HUDEP-2 (cell line): ENCODE results near the gene CDR2.
A peak's percentile ranks its signal among the peaks of the same experiment; 100 is the strongest.
"Not testable (repeated sequence)": the region's sequence is repeated elsewhere in the genome, so short reads cannot be mapped to it uniquely, and the experiment has no call there.

Experiments
- DNase-seq, 76 experiments: peaks; one replicate each; lab custom pipeline; 2025; ENCODE audit not compliant: unreplicated experiment in 76 of 76; lab: John Stamatoyannopoulos, UW

Gene CDR2

DNA sequence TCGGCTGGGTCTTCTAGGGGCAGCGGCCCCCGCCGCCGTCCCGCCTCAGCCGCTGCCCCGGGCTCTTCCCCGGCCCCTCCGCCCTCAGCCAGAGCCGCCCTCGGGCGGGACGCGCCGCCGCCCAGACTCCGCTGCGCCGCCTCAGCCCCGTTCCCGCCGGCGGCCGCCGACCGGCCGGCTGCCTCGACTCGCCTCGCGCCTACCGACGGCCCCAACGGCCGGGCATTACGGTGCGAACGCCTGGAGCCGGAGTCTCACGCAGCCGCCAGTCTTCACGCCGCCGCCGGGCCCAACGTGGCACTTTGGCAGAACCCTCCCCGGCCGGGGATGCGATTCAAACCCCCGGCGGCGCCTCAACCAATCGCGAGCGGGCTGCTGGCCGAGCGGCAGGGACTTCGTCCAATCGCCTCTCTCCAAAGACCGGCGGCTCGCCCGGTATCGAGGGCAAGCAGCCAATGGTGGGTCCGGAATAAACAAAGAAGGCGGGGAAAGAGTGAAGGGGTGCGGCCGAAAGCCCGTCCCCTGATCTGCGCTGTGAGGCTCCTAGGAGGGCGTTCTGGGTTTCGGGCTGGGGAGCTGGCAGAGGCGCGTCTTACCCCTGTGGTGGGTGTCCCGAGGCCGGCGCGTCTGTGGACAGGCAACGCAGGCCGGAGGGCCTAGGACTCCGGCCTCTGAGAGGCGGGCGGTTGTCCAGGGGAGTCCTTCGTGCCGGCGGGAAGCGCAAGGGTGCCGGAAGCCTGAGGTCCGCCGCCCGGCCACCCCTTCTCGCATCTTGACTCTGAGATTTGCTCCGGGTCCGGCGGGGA lies at the start of gene CDR2:
CDR2 (minus strand) TSS at position 309 of the 806 bp plus-strand sequence. CDS start 310 bp downstream, outside the sequence.
- peak; percentile 37 to 99 (median 96) for DNase-seq

DNA sequence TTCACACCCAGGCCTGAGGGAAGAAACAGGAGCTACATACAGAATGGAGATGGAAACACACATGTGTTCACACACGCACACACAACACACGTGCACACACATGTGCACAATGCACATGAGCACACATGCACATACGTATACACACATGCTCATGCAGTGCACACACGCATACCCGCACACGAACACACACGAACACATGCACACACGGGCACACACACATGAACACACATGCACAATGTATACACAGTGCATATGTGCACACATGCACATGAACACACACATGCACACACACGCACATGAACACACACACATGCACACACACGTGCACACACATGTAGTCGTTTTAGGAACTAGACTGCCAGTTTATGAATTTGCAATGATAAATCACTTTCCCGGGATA lies 49.3 kb upstream of the CDR2 start:
- DNase-seq: no peak

DNA sequence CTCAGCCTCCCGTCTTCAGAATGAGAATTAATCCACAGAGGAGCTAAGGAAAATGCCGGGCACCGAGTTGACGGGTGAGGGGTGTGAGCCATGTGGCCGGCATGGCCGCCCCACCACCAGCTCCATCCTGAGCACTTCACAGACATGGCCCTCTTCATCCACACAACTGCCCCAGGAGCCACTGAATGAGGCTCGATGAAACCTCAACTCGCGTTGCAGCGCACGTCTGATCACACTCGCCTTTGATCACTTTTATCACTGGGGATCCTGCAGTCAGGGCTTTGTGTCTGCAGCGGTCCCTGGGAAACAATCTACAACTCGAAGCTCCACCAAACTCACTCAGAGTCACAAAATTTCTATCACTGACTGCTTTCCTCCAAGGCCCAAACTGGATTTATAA lies 46.7 kb upstream of the CDR2 start:
- DNase-seq: no peak

DNA sequence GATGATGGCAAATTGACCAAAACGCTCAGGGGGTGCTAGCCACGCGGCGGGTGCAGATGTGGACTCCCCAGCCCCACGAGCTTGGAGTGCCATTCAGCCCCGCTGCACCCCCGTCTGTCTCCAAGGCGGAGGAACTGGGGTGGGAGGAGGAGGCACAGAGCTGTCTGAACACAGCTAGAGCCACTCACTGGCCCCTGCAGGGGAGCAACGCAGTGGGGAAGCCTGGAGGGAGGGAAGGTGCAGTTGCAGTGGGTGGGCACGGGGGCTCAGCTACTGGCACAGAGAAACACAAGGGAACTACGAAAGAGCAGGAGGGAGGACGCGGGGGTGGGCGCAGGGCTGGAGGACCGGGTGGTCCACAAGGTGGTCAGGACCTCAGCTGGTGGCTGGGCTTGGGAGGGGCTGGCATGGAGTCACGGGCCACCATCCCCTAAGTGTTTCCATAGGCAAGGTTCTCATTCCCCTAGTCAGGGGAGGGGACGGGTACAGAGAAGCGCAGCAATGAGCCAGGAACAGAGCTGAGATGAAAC lies 46.3 kb upstream of the CDR2 start:
- DNase-seq: no peak

DNA sequence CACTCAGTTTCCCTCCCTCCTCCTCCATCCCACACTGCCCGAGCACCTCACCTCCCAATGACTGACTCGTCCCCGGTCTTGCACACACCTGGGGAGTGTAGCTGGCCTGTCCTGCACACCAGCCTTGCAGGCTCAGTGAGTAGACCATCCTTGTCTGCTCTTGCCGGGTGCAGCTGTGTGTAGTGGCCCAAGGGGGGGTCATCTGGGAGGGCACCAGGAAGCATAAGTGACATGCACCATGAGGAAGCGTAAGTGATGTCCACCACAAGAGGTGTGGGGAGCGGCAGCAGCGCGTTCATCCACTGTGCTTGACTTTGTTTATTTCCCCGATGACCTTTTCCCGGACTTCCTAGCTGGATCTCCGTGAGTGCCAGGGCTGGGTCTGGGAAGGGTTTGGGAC lies 45.5 kb upstream of the CDR2 start:
- DNase-seq: no peak

DNA sequence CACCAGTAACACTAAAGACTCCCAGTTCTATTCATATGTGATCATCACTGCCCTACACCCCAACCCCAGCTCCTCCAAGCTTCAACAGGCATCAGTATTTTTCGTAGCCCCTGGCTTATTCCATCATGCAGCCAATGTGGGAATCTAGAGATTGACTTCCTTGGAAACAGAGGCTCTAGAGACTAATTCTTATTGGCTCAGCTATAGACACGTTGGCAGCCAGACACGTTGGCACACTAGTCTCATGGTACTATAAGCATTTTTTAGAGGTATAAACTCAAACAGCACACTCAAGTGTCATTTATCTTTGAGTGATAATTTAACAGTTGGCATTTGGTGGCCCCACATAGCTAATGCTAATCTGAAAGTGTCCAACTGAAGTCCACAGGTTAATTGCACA lies 44.4 kb upstream of the CDR2 start:
- DNase-seq: no peak

DNA sequence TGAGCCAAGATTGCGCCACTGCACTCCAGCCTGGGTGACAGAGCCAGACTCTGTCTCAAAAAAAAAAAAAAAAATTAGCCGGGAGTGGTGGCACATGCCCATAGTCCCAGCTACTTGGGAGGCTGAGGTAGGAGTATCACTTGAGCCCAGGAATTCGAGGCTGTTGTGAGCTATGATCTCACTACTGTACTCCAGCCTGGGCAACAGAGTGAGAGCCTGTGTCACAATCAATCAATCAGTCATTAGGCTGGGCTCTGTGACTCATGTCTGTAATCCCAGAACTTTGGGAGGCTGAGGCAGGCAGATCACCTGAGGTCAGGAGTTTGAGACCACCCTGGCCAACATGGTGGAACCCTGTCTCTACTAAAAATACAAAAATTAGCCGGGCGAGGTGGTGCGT lies 43.4 kb upstream of the CDR2 start:
- not testable (repeated sequence) for DNase-seq

DNA sequence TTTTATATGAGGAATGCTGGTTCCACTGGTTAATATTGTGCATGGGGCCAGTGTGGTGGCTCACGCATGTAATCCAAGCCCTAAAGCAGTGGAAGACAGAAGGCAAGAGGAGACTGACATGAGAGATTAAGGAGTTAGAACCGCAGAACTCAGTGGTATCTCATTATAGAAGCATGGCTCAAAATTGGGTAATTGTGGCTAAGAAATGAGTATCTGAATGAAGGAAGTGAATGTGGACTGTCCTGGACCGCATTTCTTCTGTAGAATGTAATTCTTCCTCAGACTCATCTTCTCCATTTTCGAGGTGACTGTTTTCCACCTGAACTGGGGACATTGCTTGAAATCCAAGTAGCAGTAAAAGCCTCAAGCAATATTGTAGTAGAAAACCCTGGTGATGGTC lies 42.6 kb upstream of the CDR2 start:
- DNase-seq: no peak

DNA sequence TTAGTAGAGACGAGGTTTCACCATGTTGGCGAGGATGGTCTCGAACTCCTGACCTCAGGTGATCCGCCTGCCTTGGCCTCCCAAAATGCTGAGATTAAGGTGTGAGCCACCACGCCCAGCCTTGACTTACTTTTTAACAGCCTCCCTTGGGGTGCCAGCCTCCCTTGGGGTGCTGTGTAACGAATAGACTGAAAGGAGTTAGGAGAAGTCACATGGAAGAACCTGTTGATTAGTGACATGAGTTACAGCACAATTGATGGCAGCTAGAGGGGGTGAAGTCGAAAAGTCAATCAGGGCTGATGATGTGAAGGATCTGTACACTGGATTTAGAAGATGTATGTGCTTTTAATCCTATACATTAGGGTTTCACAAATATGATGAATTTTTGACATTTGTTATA lies 39.4 kb upstream of the CDR2 start:
- DNase-seq: no peak

DNA sequence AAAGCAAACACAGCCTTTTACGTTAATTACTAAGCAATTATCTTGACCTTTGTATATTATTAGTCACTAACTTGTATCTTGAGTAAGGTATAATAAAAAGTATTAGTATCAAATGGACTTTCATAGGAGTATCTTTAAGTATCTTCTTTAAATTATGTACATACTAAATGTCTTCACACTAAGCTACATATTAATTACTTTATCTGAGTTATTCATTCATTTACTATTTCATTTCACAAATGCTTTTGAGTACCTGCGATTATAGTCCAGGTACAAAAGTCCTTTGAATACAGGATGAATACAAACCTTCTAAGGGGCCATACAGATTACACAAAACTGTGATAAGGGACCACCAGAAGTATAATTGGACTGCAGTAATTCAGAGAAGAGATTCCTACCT lies 33.1 kb upstream of the CDR2 start:
- DNase-seq: no peak

DNA sequence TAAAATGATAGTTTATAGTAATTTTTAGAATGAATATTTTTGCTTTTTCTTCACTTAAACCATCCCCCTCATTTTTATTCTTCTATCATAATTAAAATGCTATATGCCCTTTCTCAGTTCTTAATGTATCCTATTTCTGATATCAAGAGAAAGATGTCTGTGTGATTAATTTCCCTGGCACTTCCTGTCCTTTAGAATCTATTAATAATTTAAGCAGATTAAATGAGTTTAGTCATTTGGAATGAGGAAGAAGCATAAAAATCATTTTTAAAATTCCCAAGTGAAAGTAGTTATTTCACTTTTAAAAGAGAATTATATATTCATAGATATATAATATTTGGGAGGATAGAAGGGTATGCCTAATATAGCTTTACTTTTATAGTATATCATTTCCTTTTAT lies 27.8 kb upstream of the CDR2 start:
- DNase-seq: no peak

DNA sequence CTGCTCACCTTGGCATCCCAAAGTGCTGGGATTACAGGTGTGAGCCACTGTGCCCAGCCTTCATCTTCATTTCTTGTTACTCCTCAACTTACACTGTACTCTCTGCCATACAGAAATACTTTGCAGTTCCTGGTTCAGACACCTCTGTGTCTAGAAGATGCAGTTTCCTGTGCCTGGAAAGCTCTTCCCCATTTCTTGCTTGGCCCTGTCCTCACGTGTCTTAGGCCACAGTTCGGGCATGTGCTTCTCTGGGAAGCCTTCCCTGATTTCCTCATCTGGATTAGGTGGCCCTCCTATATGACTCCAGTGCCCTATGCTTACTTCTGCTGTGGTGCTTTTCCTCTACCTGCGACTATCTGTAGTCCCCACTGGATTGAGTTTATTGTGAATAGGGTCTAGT lies 26.5 kb upstream of the CDR2 start:
- no peak for DNase-seq

DNA sequence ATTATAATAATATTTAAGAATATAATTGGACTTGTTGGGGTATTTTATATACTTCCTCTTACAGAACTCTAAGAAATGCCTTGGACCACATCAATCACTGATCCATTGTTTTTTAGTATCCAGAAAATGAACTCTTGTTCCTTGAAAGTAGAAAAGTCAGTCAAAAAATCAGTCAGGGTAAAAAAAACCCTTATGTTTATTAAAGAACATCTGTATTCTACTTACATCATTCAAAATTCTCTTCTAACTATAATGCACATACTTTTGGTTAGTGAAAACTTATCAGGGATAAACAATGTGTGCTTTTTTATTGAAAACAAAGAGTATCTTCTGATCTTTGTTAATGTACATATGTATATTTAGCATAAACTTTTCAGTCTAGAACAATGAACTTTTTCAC lies 23.5 kb upstream of the CDR2 start:
- no peak for DNase-seq

DNA sequence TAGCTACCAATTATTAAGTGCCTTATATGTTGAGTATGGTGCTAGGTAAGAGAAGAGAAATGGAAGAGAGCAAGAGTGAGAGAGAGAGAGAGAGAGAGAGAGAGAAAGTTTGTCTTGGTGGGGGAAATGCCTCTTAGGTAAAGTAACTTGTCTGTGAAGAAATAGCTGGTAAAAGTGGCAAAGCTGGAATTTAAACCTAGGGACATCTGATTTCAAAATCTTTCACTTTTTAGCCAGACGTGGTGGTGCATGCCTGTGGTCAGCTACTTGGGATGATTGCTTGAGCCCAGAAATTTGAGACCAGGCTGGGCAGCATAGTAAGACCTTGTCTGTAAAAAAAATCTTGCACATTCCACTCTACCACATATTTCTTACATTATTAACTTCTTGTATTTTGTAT lies 23.0 kb upstream of the CDR2 start:
- no peak for DNase-seq

DNA sequence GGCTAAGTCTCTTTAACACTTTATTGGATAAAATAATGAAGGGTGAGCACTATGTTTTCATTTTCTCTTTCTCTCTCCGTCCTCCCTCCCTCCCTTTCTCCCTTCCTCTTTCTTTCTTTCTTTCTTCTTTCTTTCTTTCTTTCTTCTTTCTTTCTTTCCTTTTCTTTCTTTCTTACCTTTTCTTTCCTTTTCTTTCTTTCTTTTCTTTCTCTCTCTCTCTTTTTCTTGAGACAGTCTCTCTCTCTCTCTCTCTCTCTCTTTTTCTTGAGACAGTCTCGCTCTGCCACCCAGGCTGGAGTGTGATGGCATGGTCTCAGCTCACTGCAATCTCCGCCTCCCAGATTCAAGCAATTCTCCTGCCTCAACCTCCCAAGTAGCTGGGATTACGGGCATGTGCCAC lies 21.5 kb upstream of the CDR2 start:
- no peak for DNase-seq

DNA sequence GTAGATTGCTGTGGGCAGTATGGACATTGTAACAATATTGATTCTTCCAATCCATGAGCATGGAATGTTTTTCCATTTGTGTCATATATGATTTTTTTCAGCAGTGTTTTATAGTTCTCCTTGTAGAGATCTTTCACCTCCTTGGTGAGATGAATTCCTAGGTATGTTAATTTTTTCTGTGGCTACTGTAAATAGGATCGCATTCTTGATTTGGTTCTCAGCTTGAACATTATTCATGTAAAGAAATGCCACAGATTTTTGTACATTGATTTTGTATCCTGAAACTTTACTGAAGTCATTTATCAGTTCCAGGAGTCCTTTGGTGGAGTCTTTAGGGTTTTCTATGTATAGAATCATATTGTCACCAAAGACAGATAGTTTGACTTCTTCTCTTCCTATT lies 19.7 kb upstream of the CDR2 start:
- DNase-seq: no peak

DNA sequence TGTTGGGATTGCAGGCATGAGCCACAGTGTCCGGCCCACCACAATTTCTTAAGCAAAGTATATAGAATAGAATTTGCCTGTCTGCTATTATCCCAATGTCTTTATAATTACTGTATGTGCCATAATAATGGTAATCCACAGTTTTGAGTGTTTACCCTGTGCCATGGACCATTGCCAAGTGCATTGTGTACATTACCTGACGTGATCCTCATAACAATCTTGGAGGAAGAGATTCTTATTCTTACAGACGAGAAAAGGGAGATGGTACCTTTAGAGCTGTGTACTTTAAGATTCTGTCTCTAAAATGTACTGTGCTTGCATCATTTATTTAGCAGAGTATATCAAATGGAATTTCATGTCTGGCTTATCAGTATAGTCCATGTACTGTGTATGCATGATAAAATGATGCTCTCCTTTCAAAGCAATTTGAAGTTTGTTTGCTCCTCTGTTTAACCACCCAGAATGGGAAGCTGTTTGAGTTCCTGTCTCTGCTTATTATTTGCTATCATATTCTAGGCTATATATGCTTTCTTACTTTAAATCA lies 13.8 kb upstream of the CDR2 start:
- peak in 4 of 76 experiments; percentile 5 to 42 (median 18) for DNase-seq

DNA sequence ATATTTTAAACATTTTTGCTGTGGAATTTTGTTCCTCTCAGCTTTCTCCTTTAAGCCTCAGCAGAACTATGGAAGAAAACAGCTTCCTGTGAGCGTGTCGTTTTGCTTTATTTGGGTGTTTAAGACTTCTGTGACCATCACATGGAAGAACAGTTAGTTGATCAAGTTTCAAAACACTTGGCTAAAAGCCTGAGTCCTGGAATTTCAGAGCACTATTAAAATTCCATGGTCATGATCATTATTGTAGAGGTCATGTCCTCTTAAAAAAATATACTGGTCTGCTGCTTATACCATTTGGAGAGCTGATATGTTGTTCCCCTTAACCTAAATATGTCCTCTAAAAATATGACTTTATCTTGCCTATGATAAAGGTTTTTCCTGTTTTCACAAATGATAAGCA lies 12.6 kb upstream of the CDR2 start:
- DNase-seq: no peak

DNA sequence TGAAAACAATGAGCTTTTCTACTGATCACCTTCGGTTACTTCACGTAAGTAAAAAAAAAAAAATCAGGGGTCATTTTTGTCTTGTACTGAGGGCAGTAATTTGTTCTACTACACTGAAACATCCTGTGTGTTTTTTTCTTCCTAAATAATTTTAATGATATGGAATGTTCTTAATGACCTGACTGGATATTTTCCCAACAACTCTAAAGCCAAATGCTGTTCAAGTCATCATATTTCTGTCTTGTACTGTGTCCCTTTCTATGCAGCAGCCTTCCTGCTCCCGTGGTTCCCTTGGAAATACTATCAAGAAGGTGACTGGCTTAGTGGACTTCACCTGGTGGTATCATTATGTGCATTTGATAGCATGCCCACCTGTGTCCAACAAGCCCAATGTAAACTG lies 10.8 kb upstream of the CDR2 start:
- no peak for DNase-seq

DNA sequence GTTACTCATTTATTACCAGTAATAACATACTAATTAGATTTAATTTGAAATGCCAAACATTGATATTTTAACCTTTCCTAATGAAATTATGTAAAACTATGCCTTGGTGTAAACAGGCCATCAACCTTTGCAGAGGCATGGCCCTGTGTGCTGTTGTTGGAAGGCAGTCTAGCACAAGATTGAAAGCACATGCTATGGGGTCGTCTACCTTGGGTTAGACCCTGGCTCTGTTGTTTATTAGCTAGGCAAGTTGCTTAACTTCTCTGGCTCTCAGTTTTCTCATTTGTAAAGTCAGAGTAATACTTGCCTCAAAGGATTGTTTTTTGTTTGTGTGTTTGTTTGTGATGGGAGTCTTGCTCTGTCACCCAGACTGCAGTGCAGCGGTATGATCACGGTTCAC lies 9.4 kb upstream of the CDR2 start:
- DNase-seq: no peak

DNA sequence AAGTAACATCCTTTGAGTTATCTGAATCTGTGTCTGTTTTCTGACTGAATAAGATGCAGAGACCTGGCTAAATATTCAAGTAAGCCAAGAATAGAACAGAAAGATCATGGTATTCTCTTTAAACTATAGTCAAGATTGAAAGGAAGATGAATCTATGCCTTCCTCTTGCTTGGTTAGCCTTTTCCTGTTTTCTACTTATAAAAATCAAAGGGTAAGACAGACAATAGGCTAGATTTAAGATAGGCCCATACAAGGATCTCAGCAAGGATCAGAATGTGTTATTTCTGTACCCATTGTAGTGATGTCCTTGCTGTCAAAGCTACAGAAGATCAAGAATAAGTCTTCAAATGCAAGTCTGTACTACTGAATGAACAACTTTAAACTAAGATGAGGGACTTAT lies 7.0 kb upstream of the CDR2 start:
- no peak for DNase-seq

DNA sequence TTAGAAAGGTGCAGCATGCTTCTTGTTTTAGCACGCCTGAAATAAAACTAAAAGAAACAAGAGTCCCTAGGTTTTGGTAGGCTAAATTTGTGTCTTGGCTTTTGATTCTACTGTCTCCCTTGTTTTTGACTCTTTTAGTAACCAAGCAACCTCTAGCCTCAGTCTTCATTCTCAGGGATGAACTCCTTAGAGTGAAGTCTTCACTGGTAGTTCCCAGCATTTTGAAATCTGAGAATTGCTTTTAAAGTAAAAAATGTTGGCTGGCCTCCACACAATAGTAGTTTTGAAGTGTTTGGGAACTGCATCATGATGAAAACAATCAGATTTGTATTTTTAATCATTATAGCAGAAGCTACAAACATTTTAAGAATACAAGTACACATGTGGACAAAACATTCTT lies 6.1 kb upstream of the CDR2 start:
- DNase-seq: no peak
